Kidney (tissue), 14 donors: ENCODE measurements around the gene GADD45GIP1. TPM values are rescaled to one million over a fixed set of nuclear protein-coding genes. Genes with fewer than 3 reads are reported as not detected.

ENCODE experiments used
- DNase-seq, 5 donors: peaks; one replicate each; pipeline ENCODE4 v3.0.0-alpha.2; 2013 to 2020
- FAIRE-seq: peaks from 2 replicates; lab custom pipeline; 2012; peaks lifted over from hg19 to GRCh38; lab: Jason Lieb, UNC
- H3K27ac ChIP-seq, 2 donors: one replicate each; pipeline ENCODE4 v1.7.0; 2013; ENCODE audit warnings: low read depth in 2 of 2, low read length in 2 of 2, inconsistent platforms in 1 of 2
- H3K27me3 ChIP-seq: one replicate; pipeline ENCODE4 v1.7.1; 2013; ENCODE audit warnings: low read length, inconsistent platforms; ENCODE audit not compliant: control insufficient read depth, insufficient read depth
- H3K36me3 ChIP-seq, 3 donors: one replicate each; pipeline versions ENCODE4 v1.7.0 to v1.7.1; 2013; ENCODE audit warnings: low read length in 3 of 3, control low read depth in 1 of 3, inconsistent platforms in 1 of 3; ENCODE audit not compliant: insufficient read depth in 3 of 3, control insufficient read depth in 2 of 3
- H3K4me1 ChIP-seq, 3 donors: one replicate each; pipeline versions ENCODE4 v1.7.0 to v1.7.1; 2013; ENCODE audit warnings: low read length in 3 of 3, inconsistent platforms in 1 of 3, low read depth in 1 of 3; ENCODE audit not compliant: control insufficient read depth in 2 of 3, insufficient read depth in 2 of 3
- H3K4me3 ChIP-seq, 3 donors: one replicate each; pipeline versions ENCODE4 v1.7.0 to v1.8.1; 2013; ENCODE audit warnings: low read length in 3 of 3, control low read depth in 1 of 3, inconsistent platforms in 1 of 3
- H3K9ac ChIP-seq, 3 donors: one replicate each; pipeline versions ENCODE4 v1.7.0 to v1.7.1; 2013; ENCODE audit warnings: low read length in 3 of 3, control low read depth in 1 of 3, inconsistent platforms in 1 of 3
- H3K9me3 ChIP-seq, 3 donors: one replicate each; pipeline versions ENCODE4 v1.7.0 to v1.7.1; 2013; ENCODE audit warnings: low read length in 3 of 3, control low read depth in 1 of 3, inconsistent platforms in 1 of 3; ENCODE audit not compliant: control insufficient read depth in 2 of 3, insufficient read depth in 1 of 3
- intact Hi-C: fragments of 100-400 bp; cut with DNase I; formaldehyde crosslinking; loops from one replicate; pipeline ENCODE4 v1.11.1; 2022
- polyA plus RNA-seq: library from polyadenylated mRNA; stranded (reverse); fragments of 350-450 nt; fragmentation: Illumina TruSeq; extraction: RNeasy Lipid Tissue Mini Kit (QIAGEN cat#74804); gene quantifications from one replicate; pipeline ENCODE4 v1.2.3, GENCODE V29; 2014; ENCODE audit warnings: low read depth, low replicate concordance; ENCODE audit not compliant: insufficient read depth
- total RNA-seq: library from RNA; stranded (reverse); fragmentation: NEBNext Ultra II Directional; extraction: Animal tissue kit (Norgen Biotek cat#: 25700); gene quantifications from one replicate; pipeline ENCODE4 v1.2.1, GENCODE V29; 2021
- TF ChIP-seq, protein P1 (sequence below): IDR thresholded peaks from 3 replicates; pipeline ENCODE4 v1.5.1; 2012; ENCODE audit warnings: mild to moderate bottlenecking, moderate library complexity, borderline replicate concordance; ENCODE audit not compliant: insufficient read depth; ENCODE audit errors: extremely low read depth
- donor health status: control.
- donor health status: control.
- donor health status: control.
- donor health status: control.
- donor health status: control.
- donor health status: DM: yes; HTN: yes; CAD: no.
- donor health status: Normal renal cell carcinoma (clear cell type).

Gene GADD45GIP1
- total and polyA plus RNA-seq, 2 donors from 2014 or later = 18.4 to 71.3 TPM

- H3K36me3 ChIP-seq = peaks cover 11 to 41% (median 29%) of the 10 kb centered on the region in 3 donors
- intact Hi-C loops = no loop called here
- TF ChIP-seq, protein P1, sequence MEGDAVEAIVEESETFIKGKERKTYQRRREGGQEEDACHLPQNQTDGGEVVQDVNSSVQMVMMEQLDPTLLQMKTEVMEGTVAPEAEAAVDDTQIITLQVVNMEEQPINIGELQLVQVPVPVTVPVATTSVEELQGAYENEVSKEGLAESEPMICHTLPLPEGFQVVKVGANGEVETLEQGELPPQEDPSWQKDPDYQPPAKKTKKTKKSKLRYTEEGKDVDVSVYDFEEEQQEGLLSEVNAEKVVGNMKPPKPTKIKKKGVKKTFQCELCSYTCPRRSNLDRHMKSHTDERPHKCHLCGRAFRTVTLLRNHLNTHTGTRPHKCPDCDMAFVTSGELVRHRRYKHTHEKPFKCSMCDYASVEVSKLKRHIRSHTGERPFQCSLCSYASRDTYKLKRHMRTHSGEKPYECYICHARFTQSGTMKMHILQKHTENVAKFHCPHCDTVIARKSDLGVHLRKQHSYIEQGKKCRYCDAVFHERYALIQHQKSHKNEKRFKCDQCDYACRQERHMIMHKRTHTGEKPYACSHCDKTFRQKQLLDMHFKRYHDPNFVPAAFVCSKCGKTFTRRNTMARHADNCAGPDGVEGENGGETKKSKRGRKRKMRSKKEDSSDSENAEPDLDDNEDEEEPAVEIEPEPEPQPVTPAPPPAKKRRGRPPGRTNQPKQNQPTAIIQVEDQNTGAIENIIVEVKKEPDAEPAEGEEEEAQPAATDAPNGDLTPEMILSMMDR = no peak
- peaks cover 0 to 24% (median 15%) of the 10 kb centered on the region in 3 donors for H3K4me1 ChIP-seq
- H3K9me3 ChIP-seq = no peaks in the 10 kb centered on the region
- H3K27me3 ChIP-seq = no peaks in the 10 kb centered on the region
- FAIRE-seq (no peak), DNase-seq (peak; percentile 78 to 91 (median 88))
- H3K27ac ChIP-seq = peak overlapping the region; percentile 81 to 89
- H3K4me3 ChIP-seq = peak overlapping the region; percentile 89 to 99 (median 94)
- H3K9ac ChIP-seq = peak overlapping the region; percentile 82 to 96 (median 83)
These were observed 10.8 kb downstream of the GADD45GIP1 start for GRCh38 chr19:12946092-12946721.

DNA sequence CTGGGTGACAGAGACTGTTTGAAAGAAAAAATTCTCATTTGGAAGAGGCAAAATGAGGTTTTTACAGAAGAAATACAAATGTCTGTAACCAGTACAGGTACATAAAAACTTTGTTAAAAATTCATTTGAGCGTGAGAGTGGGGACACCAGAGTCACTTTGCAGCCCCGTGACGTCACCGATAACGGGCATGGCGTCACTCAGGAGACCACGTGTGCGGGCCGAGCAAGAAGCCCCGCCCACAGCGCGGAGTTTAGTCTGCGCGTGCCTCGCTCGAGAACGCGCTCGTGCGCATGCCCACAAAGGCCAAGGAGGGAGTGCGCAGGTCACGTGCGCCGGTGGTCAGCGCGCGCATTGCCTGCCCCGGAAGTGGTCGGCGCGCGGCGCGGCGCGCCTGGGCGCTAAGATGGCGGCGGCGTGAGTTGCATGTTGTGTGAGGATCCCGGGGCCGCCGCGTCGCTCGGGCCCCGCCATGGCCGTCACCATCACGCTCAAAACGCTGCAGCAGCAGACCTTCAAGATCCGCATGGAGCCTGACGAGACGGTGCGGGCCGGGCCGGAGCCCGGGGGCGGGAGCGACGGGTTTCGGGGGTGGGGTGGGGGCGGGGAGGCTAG is 11.4 kb downstream of the GADD45GIP1 start, which contains the start of gene RAD23A:
TSS of gene RAD23A (plus strand) at position 384 of the 613 bp plus-strand sequence. CDS start at position 471, 87 bp downstream.
- FAIRE-seq (no peak), DNase-seq (peak; percentile 97 to 100 (median 99))
- TF ChIP-seq, protein P1 = peak; percentile 6
- H3K4me1 ChIP-seq = peaks cover 0 to 29% (median 16%) of the 10 kb centered on the region in 3 donors
- H3K4me3 ChIP-seq = peak within 1 kb of the TSS; percentile 89 to 99 (median 94)
- intact Hi-C loops = no loop called here
- peak within 1 kb of the TSS; percentile 81 to 89 for H3K27ac ChIP-seq
- H3K27me3 ChIP-seq = no peaks in the 10 kb centered on the region
- peak within 1 kb of the TSS; percentile 82 to 96 (median 83) for H3K9ac ChIP-seq
- peaks cover 16 to 41% (median 31%) of the 10 kb centered on the region in 3 donors for H3K36me3 ChIP-seq
- no peaks in the 10 kb centered on the region for H3K9me3 ChIP-seq

DNA sequence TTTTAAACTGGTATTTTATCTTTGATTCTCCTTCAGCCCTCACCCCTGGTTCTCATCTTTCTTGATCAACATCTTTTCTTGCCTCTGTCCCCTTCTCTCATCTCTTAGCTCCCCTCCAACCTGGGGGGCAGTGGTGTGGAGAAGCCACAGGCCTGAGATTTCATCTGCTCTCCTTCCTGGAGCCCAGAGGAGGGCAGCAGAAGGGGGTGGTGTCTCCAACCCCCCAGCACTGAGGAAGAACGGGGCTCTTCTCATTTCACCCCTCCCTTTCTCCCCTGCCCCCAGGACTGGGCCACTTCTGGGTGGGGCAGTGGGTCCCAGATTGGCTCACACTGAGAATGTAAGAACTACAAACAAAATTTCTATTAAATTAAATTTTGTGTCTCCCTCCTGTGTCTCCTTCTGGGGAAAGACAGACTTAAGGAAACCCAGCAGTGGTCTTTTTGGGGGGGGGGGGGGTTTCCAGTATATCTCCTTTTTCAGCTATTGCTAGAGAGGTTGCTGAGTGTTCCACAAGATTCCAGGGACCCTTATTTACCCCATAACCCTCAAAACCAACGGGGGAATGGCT is 12.8 kb downstream of the GADD45GIP1 start:
- peaks cover 21 to 39% (median 29%) of the 10 kb centered on the region in 3 donors for H3K36me3 ChIP-seq
- FAIRE-seq = no peak
- no peak overlapping the region for H3K9ac ChIP-seq
- no peak overlapping the region for H3K4me3 ChIP-seq
- H3K27me3 ChIP-seq = no peaks in the 10 kb centered on the region
- TF ChIP-seq, protein P1 = no peak
- no peak overlapping the region for H3K27ac ChIP-seq
- intact Hi-C loops = no loop called here
- no peaks in the 10 kb centered on the region for H3K9me3 ChIP-seq
- DNase-seq = peak in 1 of 5 donors; percentile 50
- peaks cover 0 to 41% (median 26%) of the 10 kb centered on the region in 3 donors for H3K4me1 ChIP-seq
